Activated T-helper 2 cell treated with anti-CD3 and anti-CD28 coated beads, Interferon-gamma antibody, Interleukin-2, Interleukin-4, amounts not matched to agents 10 μg/mL and 5 μg/mL and 100 μg/mL, durations not matched to agents 14 hours and 24 hours and 36 hours (primary cell): ENCODE data around the gene TAMALIN. TPM values are rescaled to one million over a fixed set of nuclear protein-coding genes. Genes with fewer than 3 reads are reported as not detected.

Experiments used
- DNase-seq: peaks from one replicate; pipeline ENCODE4 v3.0.0; 2021; ENCODE audit warnings: low spot score
- H3K27ac Mint-ChIP-seq: one replicate; pipeline ENCODE4 v1.8.0; 2021; ENCODE audit warnings: mixed read lengths
- H3K27me3 Mint-ChIP-seq: one replicate; pipeline ENCODE4 v1.8.0; 2021; ENCODE audit warnings: low read depth, mixed read lengths
- H3K36me3 Mint-ChIP-seq: one replicate; pipeline ENCODE4 v1.8.0; 2021; ENCODE audit warnings: low read depth, mixed read lengths
- H3K4me1 Mint-ChIP-seq: one replicate; pipeline ENCODE4 v1.8.0; 2021; ENCODE audit warnings: low read depth, mixed read lengths
- H3K4me3 Mint-ChIP-seq: one replicate; pipeline ENCODE4 v1.8.0; 2021; ENCODE audit warnings: low read depth, mild to moderate bottlenecking, moderate library complexity, mixed read lengths
- H3K9me3 Mint-ChIP-seq: one replicate; pipeline ENCODE4 v1.8.0; 2021; ENCODE audit warnings: mixed read lengths
- intact Hi-C: fragments of 100-400 bp; cut with micrococcal nuclease; formaldehyde crosslinking; loops from one replicate; pipeline ENCODE4 v1.15.1; 2023
- total RNA-seq: library from RNA; stranded (reverse); gene quantifications from 2 replicates; pipeline ENCODE4 v1.2.3, GENCODE V29; 2022

The TAMALIN gene
- total RNA-seq, 1 donor from 2014 or later = 6.1 TPM

DNA sequence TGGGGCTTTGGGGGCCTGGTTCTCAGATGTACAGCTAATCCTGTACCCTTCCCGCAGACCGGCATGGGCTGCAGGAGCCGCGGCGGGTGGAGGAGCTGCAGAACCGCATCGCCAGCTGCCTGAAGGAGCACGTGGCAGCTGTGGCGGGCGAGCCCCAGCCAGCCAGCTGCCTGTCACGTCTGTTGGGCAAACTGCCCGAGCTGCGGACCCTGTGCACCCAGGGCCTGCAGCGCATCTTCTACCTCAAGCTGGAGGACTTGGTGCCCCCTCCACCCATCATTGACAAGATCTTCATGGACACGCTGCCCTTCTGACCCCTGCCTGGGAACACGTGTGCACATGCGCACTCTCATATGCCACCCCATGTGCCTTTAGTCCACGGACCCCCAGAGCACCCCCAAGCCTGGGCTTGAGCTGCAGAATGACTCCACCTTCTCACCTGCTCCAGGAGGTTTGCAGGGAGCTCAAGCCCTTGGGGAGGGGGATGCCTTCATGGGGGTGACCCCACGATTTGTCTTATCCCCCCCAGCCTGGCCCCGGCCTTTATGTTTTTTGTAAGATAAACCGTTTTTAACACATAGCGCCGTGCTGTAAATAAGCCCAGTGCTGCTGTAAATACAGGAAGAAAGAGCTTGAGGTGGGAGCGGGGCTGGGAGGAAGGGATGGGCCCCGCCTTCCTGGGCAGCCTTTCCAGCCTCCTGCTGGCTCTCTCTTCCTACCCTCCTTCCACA is 52.0 kb downstream of the TAMALIN start:
- Mint-ChIP-seq H3K27me3 (no peaks in the 10 kb centered on the region), H3K36me3 (peaks cover 58% of the 10 kb centered on the region), H3K4me3 (no peak overlapping the region), H3K27ac (no peak overlapping the region), H3K4me1 (peaks cover 2% of the 10 kb centered on the region), H3K9me3 (no peaks in the 10 kb centered on the region)
- DNase-seq = no peak
- intact Hi-C loops = no loop called here

DNA sequence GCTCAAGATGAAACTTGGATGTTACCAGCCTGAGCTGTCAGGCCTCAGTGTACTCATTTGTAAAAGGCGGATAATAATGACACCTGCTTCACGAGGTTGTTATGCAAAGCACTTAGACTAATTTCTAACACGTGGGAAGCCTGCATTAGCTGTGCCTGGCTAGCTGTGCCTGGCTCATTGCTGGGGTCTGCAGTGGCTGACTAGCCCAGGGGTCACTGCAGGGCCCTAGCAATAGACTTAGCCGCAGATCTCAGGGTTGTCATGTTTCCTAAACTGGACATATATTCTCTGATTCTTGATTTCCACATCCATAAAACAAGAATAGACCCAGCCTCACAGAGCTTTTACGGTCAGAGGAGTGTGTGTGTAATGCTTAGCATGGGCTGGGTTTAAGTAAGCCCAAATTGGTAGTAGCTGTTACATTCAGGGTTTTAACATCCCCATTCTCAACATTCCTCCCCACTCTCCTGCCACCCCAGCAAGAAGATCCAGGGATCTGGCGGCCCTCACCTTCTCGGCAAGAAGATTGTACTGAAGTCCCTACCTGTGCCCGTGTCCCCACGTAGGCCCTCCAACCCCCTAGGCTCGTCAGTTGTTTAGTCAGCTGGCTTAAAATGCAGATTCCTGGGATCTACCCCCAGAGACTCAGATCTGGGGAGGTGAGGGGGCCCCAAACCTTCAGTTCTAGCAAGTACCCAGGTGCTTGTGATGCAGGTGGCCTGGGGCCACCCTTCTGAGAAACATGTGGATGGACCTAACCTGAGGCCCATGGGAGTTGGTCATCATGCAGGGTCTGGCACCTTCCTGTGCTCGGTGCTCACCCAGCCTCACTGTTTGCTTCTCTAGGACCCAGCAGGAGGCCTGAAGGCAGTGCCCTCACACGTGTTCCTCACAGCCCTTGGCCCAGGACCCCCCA is 53.1 kb downstream of the TAMALIN start:
- peaks cover 47% of the 10 kb centered on the region for H3K36me3 Mint-ChIP-seq
- H3K27me3 Mint-ChIP-seq = no peaks in the 10 kb centered on the region
- H3K4me3 Mint-ChIP-seq = no peak overlapping the region
- intact Hi-C loops = no loop called here
- peaks cover 2% of the 10 kb centered on the region for H3K4me1 Mint-ChIP-seq
- DNase-seq = no peak
- H3K27ac Mint-ChIP-seq = no peak overlapping the region
- no peaks in the 10 kb centered on the region for H3K9me3 Mint-ChIP-seq

DNA sequence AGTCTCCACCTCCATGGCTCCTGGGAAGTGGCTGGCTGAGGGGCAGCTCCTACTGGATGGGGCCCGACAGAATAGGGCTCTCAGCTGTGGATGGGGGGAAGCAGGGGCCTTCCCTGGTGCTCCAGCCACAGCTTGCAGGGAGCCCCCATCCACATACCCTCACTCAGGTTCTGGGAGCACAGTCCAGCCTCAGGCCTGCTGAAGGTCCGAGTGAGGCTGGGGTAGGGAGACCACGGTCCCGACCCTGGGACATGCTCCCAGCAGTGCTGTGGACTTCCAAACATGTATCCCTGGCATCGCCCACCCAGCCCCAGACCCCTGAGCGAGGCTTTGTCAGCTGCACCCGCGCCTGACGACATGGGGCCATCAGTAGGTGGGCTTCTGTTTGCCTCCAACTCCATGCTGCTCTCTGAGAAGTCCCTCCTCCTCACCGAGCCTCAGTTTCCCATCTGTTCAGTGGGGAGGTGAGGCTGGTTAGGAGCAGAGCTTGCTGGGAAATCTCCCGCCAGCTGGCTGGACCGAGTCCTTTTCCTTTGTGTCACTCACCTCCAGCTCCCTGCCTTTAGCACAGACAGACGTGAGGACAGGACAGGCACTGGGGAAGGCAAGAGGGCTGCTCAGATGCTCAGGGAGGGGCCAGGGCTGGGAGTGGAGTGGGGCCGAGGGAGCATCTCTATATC is 53.9 kb downstream of the TAMALIN start:
- intact Hi-C loops = no loop called here
- Mint-ChIP-seq H3K4me1 (peaks cover 2% of the 10 kb centered on the region), H3K36me3 (peaks cover 40% of the 10 kb centered on the region), H3K9me3 (no peaks in the 10 kb centered on the region), H3K27ac (no peak overlapping the region), H3K4me3 (no peak overlapping the region), H3K27me3 (peaks cover 1% of the 10 kb centered on the region)
- DNase-seq = no peak

DNA sequence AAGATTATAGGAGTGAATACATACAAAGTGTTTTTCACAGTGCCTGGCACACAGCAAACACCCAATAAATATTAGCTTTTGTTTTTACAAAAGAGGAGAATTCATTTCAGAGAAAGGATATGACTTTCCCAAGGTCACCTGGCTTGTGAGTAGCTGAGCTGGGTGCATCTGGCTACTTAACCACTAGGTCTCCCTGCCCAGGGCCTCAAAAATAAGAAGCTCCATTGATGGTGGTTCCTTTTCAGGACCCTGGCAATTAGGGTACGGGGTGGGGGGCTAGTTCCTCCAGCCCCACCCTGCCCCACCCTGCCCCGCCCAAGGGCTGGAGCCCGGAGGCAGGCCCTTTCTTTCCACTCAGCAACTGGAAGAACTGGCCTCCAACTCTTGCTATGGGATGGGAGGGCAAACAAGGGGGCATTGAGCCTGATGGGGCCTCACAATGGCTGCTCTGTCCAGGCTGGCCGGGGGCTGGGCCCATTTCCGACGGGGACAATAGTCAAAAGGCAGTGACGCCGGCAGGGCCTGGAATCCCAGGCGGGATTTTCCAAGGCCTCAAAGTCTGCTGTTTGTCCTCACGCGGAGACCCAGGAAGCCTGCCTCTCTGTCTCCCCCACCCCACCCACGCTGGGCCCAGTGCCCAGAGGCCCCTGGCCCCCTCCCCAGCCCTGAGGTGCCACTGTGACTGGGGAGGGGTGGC is 54.9 kb downstream of the TAMALIN start:
- Mint-ChIP-seq H3K4me3 (no peak overlapping the region), H3K27me3 (peaks cover 1% of the 10 kb centered on the region), H3K9me3 (no peaks in the 10 kb centered on the region), H3K36me3 (peaks cover 32% of the 10 kb centered on the region), H3K4me1 (peaks cover 5% of the 10 kb centered on the region), H3K27ac (no peak overlapping the region)
- no peak for DNase-seq
- intact Hi-C loops = no loop called here

DNA sequence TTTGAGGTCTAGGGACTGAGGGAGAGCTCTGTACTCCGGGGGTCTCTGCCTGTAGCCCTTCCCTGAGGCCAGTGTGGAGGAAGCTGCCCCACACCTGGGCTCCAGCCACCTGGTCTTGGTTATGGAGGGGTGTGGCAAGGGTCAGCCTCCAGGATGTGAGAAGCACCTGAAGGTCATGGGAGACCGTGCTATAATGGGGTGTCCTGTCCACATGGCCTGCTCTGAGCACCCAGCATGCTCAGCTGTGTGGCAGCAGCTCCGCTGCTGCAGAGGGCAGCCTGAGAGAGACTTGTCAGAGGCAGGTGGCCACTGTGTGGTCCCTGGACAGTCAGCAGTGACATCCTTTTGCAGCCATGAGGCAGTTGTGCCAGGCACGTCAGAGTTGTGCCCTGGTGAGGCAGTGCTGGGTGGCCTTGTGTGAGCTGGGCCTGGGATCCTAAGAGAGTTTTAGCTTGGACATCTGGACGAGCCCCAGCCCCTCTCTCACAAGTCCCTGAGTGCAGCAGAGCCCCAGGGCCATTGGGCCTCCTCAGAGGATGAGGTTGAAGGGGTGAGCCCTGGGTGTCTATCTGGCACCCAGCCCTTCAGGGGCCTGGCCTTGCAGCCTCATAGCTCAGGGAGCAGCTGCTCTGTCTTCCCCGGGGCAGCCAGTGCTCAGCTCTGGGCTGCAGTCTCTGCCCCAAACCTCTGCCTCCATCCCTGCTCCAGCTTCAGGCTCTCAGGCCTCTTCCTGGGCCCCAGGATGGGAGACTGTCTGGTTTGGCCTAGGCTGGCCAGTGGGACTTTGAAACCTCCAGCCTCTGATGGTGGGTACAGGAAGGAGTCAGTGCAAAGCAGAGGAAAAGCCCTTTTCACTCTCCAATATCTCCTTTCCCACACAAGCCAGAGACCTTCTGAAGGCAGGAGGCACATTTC is 55.7 kb downstream of the TAMALIN start:
- Mint-ChIP-seq H3K36me3 (peaks cover 24% of the 10 kb centered on the region), H3K9me3 (no peaks in the 10 kb centered on the region), H3K4me1 (peaks cover 8% of the 10 kb centered on the region), H3K4me3 (no peak overlapping the region), H3K27me3 (peaks cover 1% of the 10 kb centered on the region), H3K27ac (no peak overlapping the region)
- intact Hi-C loops = no loop called here
- DNase-seq = no peak

DNA sequence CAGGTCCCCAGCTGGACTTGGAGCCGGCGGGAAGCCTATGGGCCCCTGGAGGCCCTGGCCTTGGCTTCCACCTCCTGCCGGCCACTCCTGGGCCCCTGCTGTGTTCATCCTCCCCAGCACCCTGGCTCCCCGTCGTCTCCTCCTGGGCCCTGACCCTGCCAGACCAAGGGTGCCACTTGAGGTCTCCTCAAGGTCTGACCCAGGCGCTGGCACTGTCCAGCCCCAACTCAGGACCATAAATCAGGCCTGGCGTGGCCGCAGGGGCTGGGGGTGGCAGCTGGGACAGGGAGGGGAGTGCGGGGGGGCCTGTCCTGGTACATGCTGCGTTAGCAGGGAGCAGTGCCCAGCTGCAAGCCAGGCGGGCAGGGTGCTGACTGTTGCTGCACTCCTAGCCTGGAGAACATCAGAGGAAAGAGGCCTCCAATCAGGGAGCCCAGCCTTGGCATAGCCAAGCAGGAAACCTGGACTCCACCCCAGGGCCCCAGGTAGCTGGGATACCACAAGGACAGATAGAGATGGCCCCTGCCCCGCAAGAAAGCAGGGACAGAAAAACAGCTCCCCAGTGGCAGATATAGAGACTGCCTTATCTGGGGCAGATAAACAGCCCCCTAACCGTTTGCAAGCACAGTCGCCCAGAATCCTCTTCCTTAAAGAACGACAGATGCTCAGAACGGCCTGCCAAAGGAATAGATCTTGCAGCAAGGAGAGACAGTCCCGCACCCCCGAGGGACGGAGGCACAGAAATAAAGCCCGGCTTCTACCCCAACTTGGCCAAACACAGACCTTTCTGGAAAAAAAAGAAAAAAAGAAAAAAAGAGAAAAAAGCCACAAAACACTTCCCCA is 56.6 kb downstream of the TAMALIN start:
- H3K27me3 Mint-ChIP-seq = peaks cover 1% of the 10 kb centered on the region

DNA sequence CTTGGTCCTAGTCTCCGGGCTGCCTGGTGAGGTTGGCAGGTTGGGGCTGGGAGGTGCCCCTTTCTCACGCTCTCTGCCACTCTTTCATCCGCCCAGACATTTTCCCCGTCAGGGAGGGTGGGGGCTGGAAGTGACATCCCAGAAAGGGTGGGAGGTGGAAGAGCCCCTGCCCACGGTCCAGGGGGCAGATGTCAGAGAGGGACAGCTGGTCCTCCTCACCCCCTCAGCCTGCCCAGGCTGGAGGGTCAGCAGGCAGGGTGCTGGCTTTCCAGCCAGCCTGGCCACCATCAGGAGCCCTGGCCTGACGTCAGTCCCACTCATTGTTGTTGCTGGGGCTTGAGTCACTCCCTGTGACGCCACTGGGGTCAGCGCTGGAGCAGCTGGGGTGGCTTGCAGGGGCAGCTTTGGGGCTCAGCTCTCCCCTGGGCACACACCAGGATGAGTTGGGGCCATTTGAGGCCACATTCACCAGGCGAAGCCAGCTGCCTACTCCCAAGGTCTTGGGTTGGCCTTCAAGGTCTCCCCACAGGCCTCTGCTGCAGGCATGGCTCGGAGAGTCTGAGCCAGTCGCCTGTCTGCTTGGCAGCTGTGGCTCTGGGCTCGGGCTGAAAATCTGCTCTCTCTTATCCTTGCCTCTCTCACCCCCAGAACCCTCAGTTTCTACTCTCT is 57.4 kb downstream of the TAMALIN start:
- peaks cover 1% of the 10 kb centered on the region for H3K27me3 Mint-ChIP-seq
- peaks cover 8% of the 10 kb centered on the region for H3K36me3 Mint-ChIP-seq
- no peak overlapping the region for H3K27ac Mint-ChIP-seq
- intact Hi-C loops = no loop called here
- H3K9me3 Mint-ChIP-seq = no peaks in the 10 kb centered on the region
- H3K4me3 Mint-ChIP-seq = no peak overlapping the region
- no peak for DNase-seq
- H3K4me1 Mint-ChIP-seq = peaks cover 10% of the 10 kb centered on the region

More for the DNA sequence above, 56.6 kb downstream of the TAMALIN start:
- H3K9me3 Mint-ChIP-seq = no peaks in the 10 kb centered on the region
- peaks cover 16% of the 10 kb centered on the region for H3K36me3 Mint-ChIP-seq
- intact Hi-C loops = no loop called here
- H3K4me1 Mint-ChIP-seq = peaks cover 8% of the 10 kb centered on the region
- no peak overlapping the region for H3K4me3 Mint-ChIP-seq
- no peak for DNase-seq
- H3K27ac Mint-ChIP-seq = no peak overlapping the region

Other genes with a start within 250 kb of the TAMALIN start
- gene FIGNL2, start 158.2 kb upstream of the TAMALIN start, total RNA-seq = 0.30 TPM in 2 replicates
- not detected in 2 replicates for gene ANKRD33, start 118.8 kb upstream of the TAMALIN start, total RNA-seq
- not detected in 2 replicates for gene ACVRL1, start 99.4 kb upstream of the TAMALIN start, total RNA-seq
- gene ACVR1B, start 55.2 kb upstream of the TAMALIN start, total RNA-seq = 2.4 and 2.5 TPM in 2 replicates
- gene NR4A1, start 44.5 kb downstream of the TAMALIN start, total RNA-seq = 134 and 139 TPM in 2 replicates
- 44.6 and 45.9 TPM in 2 replicates for gene ATG101, start 63.0 kb downstream of the TAMALIN start, total RNA-seq
- 0.14 and 0.16 TPM in 2 replicates for gene SMIM41, start 72.8 kb downstream of the TAMALIN start, total RNA-seq
- gene KRT80, start 185.1 kb downstream of the TAMALIN start, total RNA-seq = not detected in 2 replicates
- gene KRT7, start 226.3 kb downstream of the TAMALIN start, total RNA-seq = 4.2 and 4.7 TPM in 2 replicates